ENCODE measurements around the gene COQ2. TPM values are rescaled to one million over a fixed set of nuclear protein-coding genes. Genes with fewer than 3 reads are reported as not detected.

COQ2 gene
- total and polyA plus RNA-seq, 2 of the 13 experiments (the other 11 are each of a cell fraction or from before 2014, with no cell fraction given): 10.1 to 17.3 TPM

DNA sequence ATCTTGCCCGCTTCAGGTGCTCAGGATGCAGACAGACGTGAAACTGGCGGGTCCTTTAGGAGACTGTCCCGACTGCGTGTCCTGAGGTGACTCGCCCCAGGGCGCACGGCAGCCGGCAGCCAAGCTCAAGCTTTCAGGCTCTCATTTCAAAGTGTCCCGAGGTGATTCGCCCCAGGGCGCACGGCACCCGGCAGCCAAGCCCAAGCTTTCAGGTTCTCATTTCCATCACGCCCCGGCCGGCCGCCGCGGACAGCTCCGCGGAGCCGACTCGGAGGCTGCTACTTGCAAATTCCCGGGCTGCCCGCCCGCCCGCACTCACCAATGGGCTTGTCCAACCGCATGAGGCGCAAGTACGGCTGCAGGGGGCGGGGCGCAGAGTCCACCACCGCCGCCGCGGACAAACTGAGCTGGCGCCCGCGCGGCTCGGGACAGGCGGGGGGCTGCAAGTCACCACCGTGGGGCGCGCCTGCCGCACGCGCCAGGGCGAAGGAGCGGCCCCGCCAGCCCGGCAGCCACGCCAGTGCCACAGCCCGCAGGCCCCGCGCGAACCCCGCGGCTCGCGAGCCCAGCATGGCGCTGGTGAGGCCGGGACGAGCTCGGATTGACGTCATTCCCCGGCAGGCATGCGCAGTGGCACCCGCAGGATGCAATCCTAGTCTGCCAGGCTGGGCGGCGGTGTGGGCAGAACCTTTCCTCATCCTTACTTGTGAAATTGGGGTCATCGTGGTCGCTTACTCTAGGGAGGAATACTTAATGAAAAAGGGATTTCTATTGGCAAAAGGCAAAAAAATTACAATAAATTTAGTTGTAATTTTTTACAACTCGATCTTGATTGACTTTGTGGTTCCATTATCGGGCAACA, at the start of gene COQ2 (continued):
- TF ChIP-seq POLR2AphosphoS2 (IDR thresholded peaks at IDR 0.05; ENCODE audit: low read depth, low read length) (no peak), HOXA3 (CRISPR knock-in tag; IDR thresholded peaks at IDR 0.05) (peak; percentile 96), ZNF619 (CRISPR knock-in tag; IDR thresholded peaks at IDR 0.05) (no peak), ZNF674 (CRISPR knock-in tag; IDR thresholded peaks at IDR 0.05; ENCODE audit: low read depth) (no peak), SMYD3 (CRISPR knock-in tag; IDR thresholded peaks at IDR 0.05) (peak; percentile 30; the same call in 1 of the 2 replicates), ZNF589 (CRISPR knock-in tag; conservative IDR thresholded peaks at IDR 0.05) (peak; percentile 49; the same call in 1 of the 2 replicates), NBN (conservative IDR thresholded peaks at IDR 0.05) (no peak), MEIS1 (CRISPR knock-in tag; IDR thresholded peaks at IDR 0.05; ENCODE audit: borderline replicate concordance) (0 out of 2 replicates have a peak, but pooled peaks have one; percentile 60), ZBTB34 (CRISPR knock-in tag; IDR thresholded peaks at IDR 0.05) (no peak), SMAD1 (CRISPR knock-in tag; IDR thresholded peaks at IDR 0.05; ENCODE audit: borderline replicate concordance, low read depth) (peak; percentile 85; the same call in 1 of the 2 replicates), ISL2 (CRISPR knock-in tag; IDR thresholded peaks at IDR 0.05) (no peak; the same call in 1 of the 2 replicates), ZBTB46 (CRISPR knock-in tag; IDR thresholded peaks at IDR 0.05; ENCODE audit: borderline replicate concordance) (peak; percentile 84; the same call in 1 of the 2 replicates), SP4 (CRISPR knock-in tag; IDR thresholded peaks at IDR 0.05) (peak; percentile 91), ARNTL (CRISPR knock-in tag; IDR thresholded peaks at IDR 0.05) (peak; percentile 53; the same call in 1 of the 2 replicates), GRHL1 (CRISPR knock-in tag; conservative IDR thresholded peaks at IDR 0.05) (no peak), GATAD2A (CRISPR knock-in tag; IDR thresholded peaks at IDR 0.05) (no peak; the same call in 1 of the 2 replicates), ZNF563 (CRISPR knock-in tag; IDR thresholded peaks at IDR 0.05) (peak; percentile 88)
- TF ChIP-seq, protein P1, sequence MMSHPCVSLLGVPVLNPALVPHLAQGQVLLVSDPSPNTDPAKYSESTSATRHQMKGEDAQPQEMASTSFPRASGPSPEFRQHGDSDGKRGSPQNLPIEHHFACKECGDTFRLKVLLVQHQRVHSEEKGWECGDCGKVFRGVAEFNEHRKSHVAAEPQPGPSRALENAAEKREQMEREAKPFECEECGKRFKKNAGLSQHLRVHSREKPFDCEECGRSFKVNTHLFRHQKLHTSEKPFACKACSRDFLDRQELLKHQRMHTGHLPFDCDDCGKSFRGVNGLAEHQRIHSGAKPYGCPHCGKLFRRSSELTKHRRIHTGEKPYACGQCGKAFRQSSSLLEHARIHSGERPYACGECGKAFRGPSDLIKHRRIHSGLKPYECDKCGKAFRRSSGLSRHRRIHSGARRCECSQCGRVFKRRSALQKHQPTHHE (CRISPR knock-in tag; IDR thresholded peaks at IDR 0.05; ENCODE audit: borderline replicate concordance): no peak; the same call in none of the 2 replicates
- TF ChIP-seq, protein P2, sequence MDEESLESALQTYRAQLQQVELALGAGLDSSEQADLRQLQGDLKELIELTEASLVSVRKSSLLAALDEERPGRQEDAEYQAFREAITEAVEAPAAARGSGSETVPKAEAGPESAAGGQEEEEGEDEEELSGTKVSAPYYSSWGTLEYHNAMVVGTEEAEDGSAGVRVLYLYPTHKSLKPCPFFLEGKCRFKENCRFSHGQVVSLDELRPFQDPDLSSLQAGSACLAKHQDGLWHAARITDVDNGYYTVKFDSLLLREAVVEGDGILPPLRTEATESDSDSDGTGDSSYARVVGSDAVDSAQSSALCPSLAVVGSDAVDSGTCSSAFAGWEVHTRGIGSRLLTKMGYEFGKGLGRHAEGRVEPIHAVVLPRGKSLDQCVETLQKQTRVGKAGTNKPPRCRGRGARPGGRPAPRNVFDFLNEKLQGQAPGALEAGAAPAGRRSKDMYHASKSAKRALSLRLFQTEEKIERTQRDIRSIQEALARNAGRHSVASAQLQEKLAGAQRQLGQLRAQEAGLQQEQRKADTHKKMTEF (CRISPR knock-in tag; IDR thresholded peaks at IDR 0.05): 0 out of 2 replicates have a peak, but pooled peaks have one; percentile 14

Measured in HepG2 (cell line).